Peyer's patch (tissue), 4 donors: ENCODE measurements around the gene KCNAB1. TPM values are rescaled to one million over a fixed set of nuclear protein-coding genes. Genes with fewer than 3 reads are reported as not detected.

Experiments
- DNase-seq, 3 donors: peaks; one replicate each; pipeline ENCODE4 v3.0.0-alpha.2; 2017 to 2019
- H3K27ac ChIP-seq, 4 donors: fragments of 200-600 bp; sonication (generic); one replicate each; pipeline ENCODE4 v1.5.1; 2016 to 2019
- H3K27me3 ChIP-seq, 2 donors: fragments of 200-600 bp; sonication (generic); one replicate each; pipeline ENCODE4 v1.5.1; 2019
- H3K36me3 ChIP-seq, 3 donors: fragments of 200-600 bp; sonication (generic); one replicate each; pipeline ENCODE4 v1.5.1; 2016 to 2019
- H3K4me1 ChIP-seq, 4 donors: fragments of 200-600 bp; sonication (generic); one replicate each; pipeline ENCODE4 v1.5.1; 2016 to 2019
- H3K4me3 ChIP-seq, 4 donors: fragments of 200-600 bp; sonication (generic); 1 replicate in 3 of 4; 2 replicates in 1 of 4; pipeline ENCODE4 v1.5.1; 2016 to 2019; ENCODE audit warnings: mild to moderate bottlenecking in 1 of 4
- H3K9me3 ChIP-seq, 4 donors: fragments of 200-600 bp; sonication (generic); one replicate each; pipeline ENCODE4 v1.5.1; 2016 to 2019; ENCODE audit warnings: mild to moderate bottlenecking in 1 of 4
- CTCF ChIP-seq, 6 experiments: fragments of 450-650 bp in 4 of 6; fragments of 200-600 bp in 2 of 6; sonication (generic) in 1 of 6; IDR thresholded peaks; one replicate each; pipeline ENCODE4 v1.5.1; 2017 to 2019; ENCODE audit warnings: antibody characterized with exemption in 6 of 6, mild to moderate bottlenecking in 3 of 6, moderate library complexity in 1 of 6
- POLR2A ChIP-seq, 2 donors: fragments of 450-650 bp; IDR thresholded peaks; one replicate each; pipeline ENCODE4 v1.5.1; 2017; ENCODE audit warnings: antibody characterized with exemption in 2 of 2, mild to moderate bottlenecking in 2 of 2, moderate library complexity in 2 of 2
- total RNA-seq, 4 donors: library from RNA; depleted of rRNA; stranded (reverse); fragments of >200 nt; gene quantifications; one replicate each; pipeline ENCODE4 v1.1.0, GENCODE V29; 2016

The KCNAB1 gene
- total RNA-seq, 4 donors from 2014 or later = 1.1 to 1.7 (median 1.6) TPM; not detected in 1

- Histone ChIP-seq H3K4me1 (peaks cover 0 to 4% (median 0%) of the 10 kb centered on the region in 4 donors), H3K36me3 (peaks cover 0 to 74% (median 4%) of the 10 kb centered on the region in 3 donors), H3K27me3 (no peaks in the 10 kb centered on the region), H3K9me3 (no peaks in the 10 kb centered on the region), H3K4me3 (no peak overlapping the region), H3K27ac (peak overlapping the region in 1 of 4 donors; percentile 48)
- no peak for DNase-seq
- TF ChIP-seq CTCF (IDR thresholded peaks at IDR 0.05) (no peak), POLR2A (IDR thresholded peaks at IDR 0.05) (no peak)
These were observed 427.3 kb downstream of the KCNAB1 start for GRCh38 chr3:156547637-156548036.

GRCh38 chr3:156548041-156548687 is 427.8 kb downstream of the KCNAB1 start:
- no peak for DNase-seq
- Histone ChIP-seq H3K4me3 (no peak overlapping the region), H3K36me3 (peaks cover 0 to 69% (median 4%) of the 10 kb centered on the region in 3 donors), H3K27ac (peak overlapping the region in 1 of 4 donors; percentile 10), H3K27me3 (no peaks in the 10 kb centered on the region), H3K4me1 (peaks cover 0 to 9% (median 0%) of the 10 kb centered on the region in 4 donors), H3K9me3 (no peaks in the 10 kb centered on the region)
- TF ChIP-seq CTCF (IDR thresholded peaks at IDR 0.05) = no peak
- no peak for TF ChIP-seq POLR2A (IDR thresholded peaks at IDR 0.05)

GRCh38 chr3:156548902-156549301 is 428.5 kb downstream of the KCNAB1 start:
- H3K36me3 ChIP-seq = peaks cover 0 to 61% (median 1%) of the 10 kb centered on the region in 3 donors
- TF ChIP-seq CTCF (IDR thresholded peaks at IDR 0.05) (no peak), POLR2A (IDR thresholded peaks at IDR 0.05) (no peak)
- H3K9me3 ChIP-seq = no peaks in the 10 kb centered on the region
- no peak for DNase-seq
- no peak overlapping the region for H3K4me3 ChIP-seq
- H3K27me3 ChIP-seq = no peaks in the 10 kb centered on the region
- H3K4me1 ChIP-seq = peaks cover 0 to 15% (median 0%) of the 10 kb centered on the region in 4 donors
- no peak overlapping the region for H3K27ac ChIP-seq

- Histone ChIP-seq H3K36me3 (peaks cover 0 to 38% (median 0%) of the 10 kb centered on the region in 3 donors), H3K27me3 (no peaks in the 10 kb centered on the region), H3K4me1 (peaks cover 0 to 17% (median 0%) of the 10 kb centered on the region in 4 donors), H3K9me3 (no peaks in the 10 kb centered on the region), H3K4me3 (no peak overlapping the region), H3K27ac (no peak overlapping the region)
- DNase-seq = no peak
- no peak for TF ChIP-seq CTCF (IDR thresholded peaks at IDR 0.05)
- TF ChIP-seq POLR2A (IDR thresholded peaks at IDR 0.05) = no peak
These were observed 430.9 kb downstream of the KCNAB1 start for GRCh38 chr3:156551261-156551660.

GRCh38 chr3:156551746-156552145 is 431.4 kb downstream of the KCNAB1 start:
- TF ChIP-seq CTCF (IDR thresholded peaks at IDR 0.05) = no peak
- TF ChIP-seq POLR2A (IDR thresholded peaks at IDR 0.05) = no peak
- Histone ChIP-seq H3K27ac (no peak overlapping the region), H3K4me3 (no peak overlapping the region), H3K9me3 (no peaks in the 10 kb centered on the region), H3K27me3 (no peaks in the 10 kb centered on the region), H3K36me3 (peaks cover 0 to 33% (median 0%) of the 10 kb centered on the region in 3 donors), H3K4me1 (peaks cover 0 to 17% (median 0%) of the 10 kb centered on the region in 4 donors)
- no peak for DNase-seq
